ENCODE results near the gene SINHCAF. TPM values are rescaled to one million over a fixed set of nuclear protein-coding genes. Genes with fewer than 3 reads are reported as not detected.

The SINHCAF gene
- total and polyA plus RNA-seq, 12 donors = 5.7 to 16.9 (median 10.1) TPM

DNA sequence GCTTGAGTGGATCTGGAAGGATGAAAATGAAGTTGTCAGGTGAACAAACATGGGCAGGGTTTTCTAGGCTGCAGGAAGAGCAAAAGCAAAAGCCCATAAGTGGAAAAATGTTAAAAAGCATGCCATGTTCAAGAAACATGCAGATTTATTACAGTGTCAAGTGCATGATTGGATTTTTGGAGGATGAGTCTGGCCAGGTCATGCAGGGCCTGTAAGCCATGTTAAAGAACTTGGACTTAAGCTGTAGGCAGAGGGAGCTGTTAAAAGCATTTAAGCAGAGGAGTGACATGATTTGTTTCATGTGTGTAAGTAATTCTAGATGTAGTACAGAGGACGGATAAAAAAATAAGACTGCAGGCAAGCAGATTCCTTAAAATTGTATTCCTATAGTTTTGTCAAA, 16.3 kb upstream of the SINHCAF start:
- Histone ChIP-seq H3K9me3 (no peaks in the 10 kb centered on the region), H3K27me3 (no peaks in the 10 kb centered on the region), H3K27ac (no peak overlapping the region), H3K4me3 (no peak overlapping the region), H3K4me1 (no peaks in the 10 kb centered on the region), H3K36me3 (no peaks in the 10 kb centered on the region)
- ATAC-seq (no peak), DNase-seq (no peak)
- 78 to 88% methylated on average over 1 of the region's 1 CpG for WGBS, 2 donors
- intact Hi-C loops (cut with DNase I) = no loop called here
- TF ChIP-seq, protein P1, sequence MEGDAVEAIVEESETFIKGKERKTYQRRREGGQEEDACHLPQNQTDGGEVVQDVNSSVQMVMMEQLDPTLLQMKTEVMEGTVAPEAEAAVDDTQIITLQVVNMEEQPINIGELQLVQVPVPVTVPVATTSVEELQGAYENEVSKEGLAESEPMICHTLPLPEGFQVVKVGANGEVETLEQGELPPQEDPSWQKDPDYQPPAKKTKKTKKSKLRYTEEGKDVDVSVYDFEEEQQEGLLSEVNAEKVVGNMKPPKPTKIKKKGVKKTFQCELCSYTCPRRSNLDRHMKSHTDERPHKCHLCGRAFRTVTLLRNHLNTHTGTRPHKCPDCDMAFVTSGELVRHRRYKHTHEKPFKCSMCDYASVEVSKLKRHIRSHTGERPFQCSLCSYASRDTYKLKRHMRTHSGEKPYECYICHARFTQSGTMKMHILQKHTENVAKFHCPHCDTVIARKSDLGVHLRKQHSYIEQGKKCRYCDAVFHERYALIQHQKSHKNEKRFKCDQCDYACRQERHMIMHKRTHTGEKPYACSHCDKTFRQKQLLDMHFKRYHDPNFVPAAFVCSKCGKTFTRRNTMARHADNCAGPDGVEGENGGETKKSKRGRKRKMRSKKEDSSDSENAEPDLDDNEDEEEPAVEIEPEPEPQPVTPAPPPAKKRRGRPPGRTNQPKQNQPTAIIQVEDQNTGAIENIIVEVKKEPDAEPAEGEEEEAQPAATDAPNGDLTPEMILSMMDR (IDR thresholded peaks at IDR 0.05) = no peak

GRCh38 chr12:31339831-31340622, 14.1 kb upstream of the SINHCAF start:
- H3K27ac ChIP-seq = no peak overlapping the region
- intact Hi-C loops (cut with DNase I) = no loop called here
- TF ChIP-seq, protein P1 (IDR thresholded peaks at IDR 0.05) = no peak
- no peak for DNase-seq
- H3K36me3 ChIP-seq = no peaks in the 10 kb centered on the region
- H3K4me3 ChIP-seq = no peak overlapping the region
- 82% methylated on average over 10 of the region's 10 CpGs for WGBS, 2 donors
- H3K4me1 ChIP-seq = no peaks in the 10 kb centered on the region
- H3K9me3 ChIP-seq = no peaks in the 10 kb centered on the region
- no peak for ATAC-seq
- H3K27me3 ChIP-seq = no peaks in the 10 kb centered on the region

GRCh38 chr12:31337952-31338351, 12.0 kb upstream of the SINHCAF start:
- TF ChIP-seq, protein P1 (IDR thresholded peaks at IDR 0.05) = no peak
- no peaks in the 10 kb centered on the region for H3K4me1 ChIP-seq
- no peaks in the 10 kb centered on the region for H3K36me3 ChIP-seq
- H3K4me3 ChIP-seq = no peak overlapping the region
- intact Hi-C loops (cut with DNase I) = no loop called here
- DNase-seq = no peak
- 63 to 73% methylated on average over 4 of the region's 4 CpGs for WGBS, 2 donors
- ATAC-seq = no peak
- no peaks in the 10 kb centered on the region for H3K9me3 ChIP-seq
- no peak overlapping the region for H3K27ac ChIP-seq
- no peaks in the 10 kb centered on the region for H3K27me3 ChIP-seq

DNA sequence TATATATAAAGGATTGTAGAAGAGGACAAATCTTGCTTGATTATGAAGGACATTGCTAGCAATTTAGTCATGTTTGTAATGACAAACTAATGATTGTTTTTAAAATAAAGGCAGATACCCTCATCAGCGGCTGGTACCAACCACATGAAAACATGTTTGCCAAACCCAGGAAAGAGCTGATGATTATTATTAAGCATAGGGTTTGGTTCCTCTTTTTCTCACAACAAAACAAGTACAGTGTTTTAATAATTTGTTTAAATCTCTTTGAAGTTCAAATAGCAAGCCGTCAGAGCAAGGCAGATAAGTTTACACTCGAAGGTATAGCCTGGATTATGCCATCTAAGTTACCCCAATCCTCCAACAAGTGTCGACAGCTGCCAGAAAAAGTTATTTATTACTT, 5.3 kb upstream of the SINHCAF start:
- intact Hi-C loops (cut with DNase I) = no loop called here
- Histone ChIP-seq H3K9me3 (no peaks in the 10 kb centered on the region), H3K27ac (no peak overlapping the region), H3K4me1 (peaks cover 0 to 9% (median 6%) of the 10 kb centered on the region in 9 donors), H3K36me3 (no peaks in the 10 kb centered on the region), H3K27me3 (no peaks in the 10 kb centered on the region), H3K4me3 (no peak overlapping the region)
- DNase-seq = no peak
- 65 to 70% methylated on average over 4 of the region's 4 CpGs for WGBS, 2 donors
- TF ChIP-seq, protein P1 (IDR thresholded peaks at IDR 0.05) = no peak
- no peak for ATAC-seq

Data from heart right ventricle (tissue), 16 donors.